Ammon's horn (tissue), 1 donor: ENCODE data around the gene MYO16.
A peak's percentile ranks its signal among the peaks of the same experiment; 100 is the strongest.
"Not testable (repeated sequence)": the region's sequence is repeated elsewhere in the genome, so short reads cannot be mapped to it uniquely, and the experiment has no call there.

ENCODE experiments used
- DNase-seq: peaks from one replicate; pipeline ENCODE4 v3.0.0-alpha.2; 2016; ENCODE audit warnings: low spot score

The MYO16 gene

DNA sequence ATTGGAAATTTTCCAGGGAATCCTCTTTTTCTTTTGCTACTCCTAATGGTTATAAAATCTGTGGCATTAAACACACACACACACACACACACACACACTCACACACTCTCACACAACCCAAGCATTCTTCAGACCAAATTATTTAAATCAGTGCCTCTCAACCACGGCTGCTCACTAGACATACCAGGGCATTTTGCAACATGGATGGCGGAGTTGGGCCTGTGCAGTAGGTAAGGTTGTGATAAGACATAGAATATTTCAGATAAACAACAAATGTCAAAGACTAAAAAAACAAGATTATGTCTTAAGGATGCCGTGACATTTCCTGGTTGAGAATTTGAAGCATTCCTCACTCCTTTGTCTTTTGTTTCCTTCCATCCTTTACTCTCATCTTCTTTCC, 443.1 kb downstream of the MYO16 start:
- DNase-seq: no peak

DNA sequence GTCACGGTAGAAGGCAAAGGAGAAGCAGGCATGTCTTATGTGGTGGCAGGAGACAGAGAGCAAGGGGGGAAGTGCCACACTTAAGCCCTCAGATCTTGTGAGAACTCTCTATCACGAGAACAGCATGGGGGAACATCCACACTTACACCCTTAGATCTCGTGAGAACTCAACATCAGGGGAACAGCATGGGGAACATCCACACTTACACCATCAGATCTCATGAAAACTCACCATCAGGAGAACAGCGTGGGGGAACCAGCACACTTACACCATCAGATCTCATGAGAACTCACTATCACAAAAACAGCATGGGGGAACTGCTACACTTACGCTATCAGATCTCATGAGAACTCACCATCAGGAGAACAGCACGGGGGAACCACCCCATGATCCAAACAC, 445.0 kb downstream of the MYO16 start:
- DNase-seq: no peak

DNA sequence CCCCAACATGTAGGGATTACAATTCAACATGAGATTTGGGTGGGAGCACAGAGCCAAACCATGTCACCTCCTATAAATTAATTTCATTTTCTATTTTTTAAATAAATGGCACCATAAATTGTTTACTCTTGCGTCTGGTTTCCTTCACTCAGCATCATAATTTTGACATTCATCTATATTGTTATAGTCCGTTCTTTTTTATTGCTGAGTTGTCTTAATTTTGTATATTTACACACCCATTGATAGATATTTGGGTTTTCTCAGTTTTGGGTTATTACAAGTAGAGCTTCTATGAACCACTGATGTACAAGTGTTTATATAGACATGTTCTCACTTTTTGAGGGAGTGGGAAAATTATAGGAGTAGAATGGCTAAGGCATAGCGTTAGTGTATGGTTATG, 445.4 kb downstream of the MYO16 start:
- no peak for DNase-seq

DNA sequence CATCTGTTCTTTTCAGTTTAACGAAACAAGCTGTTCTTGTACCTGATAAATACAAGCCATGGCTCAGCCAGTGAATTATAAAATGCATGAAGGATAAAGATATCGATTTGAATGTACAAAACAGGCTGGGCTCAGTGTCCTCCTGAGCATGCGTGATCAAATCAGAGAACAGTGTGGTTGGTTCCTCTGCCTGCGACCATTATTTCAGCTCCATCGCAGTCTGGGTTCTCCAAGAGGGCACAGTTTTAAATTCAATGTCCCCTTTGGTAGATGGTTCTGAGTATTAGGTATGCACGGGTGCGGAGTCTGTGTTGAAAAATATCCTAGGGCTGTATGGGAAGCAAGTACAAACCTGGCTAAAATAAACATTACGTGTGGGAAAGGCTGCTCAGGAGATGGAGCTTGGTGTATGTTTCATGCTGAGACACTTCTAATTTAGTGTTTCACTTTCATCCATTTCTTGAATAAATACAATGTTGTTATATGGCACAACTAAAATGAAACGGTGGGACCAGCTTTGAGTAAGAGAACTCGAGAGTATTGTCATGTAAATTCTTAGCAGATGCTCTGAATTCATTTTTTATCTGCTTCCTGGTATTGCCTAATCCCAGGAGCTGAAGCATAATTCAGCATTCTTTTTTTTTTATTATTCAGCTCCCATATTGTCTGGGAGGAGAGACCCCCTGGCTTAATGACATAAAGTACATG, 458.7 kb downstream of the MYO16 start:
- no peak for DNase-seq

DNA sequence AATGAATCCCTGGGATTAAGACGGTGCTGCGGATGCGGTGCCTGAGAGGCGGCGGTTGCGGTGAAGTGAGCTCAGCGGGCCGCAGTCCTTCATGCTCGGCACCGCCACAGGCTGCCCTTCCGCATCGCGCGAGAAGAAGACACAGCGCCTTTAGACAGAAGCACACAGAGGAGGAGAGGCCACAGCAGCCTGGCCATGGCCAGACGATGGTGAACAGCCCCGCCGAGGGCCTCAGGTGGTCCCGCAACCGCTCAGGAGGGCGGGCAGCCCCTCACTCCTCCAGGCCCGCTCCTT, 459.2 kb downstream of the MYO16 start:
- DNase-seq: no peak

DNA sequence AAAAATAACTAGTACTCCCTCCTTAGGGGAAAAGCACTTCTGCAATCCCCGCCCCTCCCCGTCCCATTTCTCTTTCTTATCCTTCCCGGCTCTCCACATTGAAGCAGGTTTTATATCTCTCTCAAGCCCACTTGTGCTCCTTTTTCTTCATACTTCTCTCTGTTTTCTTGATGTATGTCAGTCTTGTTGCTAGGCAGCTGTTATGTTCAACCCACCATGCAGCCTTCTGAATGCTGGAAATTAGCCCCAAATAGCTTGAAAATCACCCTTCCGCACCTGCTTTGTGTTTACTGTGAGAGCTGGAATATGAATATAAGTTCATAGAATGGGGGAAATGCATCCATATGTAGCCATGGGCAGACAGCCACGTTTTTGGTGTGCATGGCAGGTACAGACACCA, 461.4 kb downstream of the MYO16 start:
- no peak for DNase-seq

DNA sequence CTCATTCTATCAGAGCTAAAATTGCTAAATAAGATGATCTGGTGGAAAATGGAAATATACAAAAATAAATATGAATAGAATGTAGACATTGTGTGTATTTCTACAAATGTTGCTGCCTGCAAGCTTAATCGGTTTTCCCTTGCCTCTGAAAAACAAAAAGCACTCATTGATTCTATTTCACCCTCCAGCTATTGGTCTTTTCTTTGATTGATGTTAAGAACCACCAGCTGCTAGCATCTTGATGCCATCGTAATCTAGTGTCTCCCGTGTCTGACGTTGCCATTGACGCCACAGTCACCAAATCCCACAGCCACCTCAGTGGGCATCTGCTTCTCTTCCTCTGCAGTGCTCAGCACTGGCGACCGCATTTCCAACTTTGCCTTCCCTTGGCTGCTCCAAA, 461.8 kb downstream of the MYO16 start:
- no peak for DNase-seq

DNA sequence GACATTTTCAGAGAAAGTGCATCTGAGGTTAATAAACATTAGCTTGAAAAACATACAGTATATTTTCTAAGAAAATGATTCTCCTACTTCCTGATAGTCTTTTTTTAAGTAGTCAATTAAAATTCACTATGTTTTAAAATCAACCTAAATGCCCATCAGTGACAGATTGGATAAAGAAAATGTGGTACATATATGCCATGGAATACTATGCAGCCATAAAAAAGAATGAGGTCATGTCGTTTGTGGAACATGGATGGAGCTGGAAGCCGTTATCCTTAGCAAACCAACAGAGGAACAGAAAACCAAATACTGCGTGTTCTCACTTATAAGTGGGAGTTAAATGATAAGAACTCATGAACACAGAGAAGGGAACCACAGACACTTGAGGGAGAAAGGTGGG, 462.8 kb downstream of the MYO16 start:
- DNase-seq: not testable (repeated sequence)

DNA sequence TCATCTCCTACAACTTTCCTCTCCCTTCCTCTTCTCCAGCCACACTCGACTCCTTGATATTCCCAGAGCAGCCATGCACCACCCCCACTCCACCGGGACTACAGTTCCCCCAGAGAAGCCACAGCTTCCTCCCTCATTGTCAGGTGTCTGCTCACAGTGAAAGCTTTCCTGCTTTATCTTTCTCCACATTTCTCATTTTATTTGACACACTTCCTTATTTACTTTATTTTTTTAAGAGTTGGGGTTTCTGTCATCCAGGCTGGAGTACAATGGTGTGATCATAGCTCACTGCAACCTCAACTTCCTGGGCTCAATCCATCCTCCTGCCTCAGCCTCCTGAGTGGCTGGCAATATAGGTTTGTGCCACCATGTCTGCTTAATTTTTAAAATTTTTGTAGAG, 464.6 kb downstream of the MYO16 start:
- no peak for DNase-seq

DNA sequence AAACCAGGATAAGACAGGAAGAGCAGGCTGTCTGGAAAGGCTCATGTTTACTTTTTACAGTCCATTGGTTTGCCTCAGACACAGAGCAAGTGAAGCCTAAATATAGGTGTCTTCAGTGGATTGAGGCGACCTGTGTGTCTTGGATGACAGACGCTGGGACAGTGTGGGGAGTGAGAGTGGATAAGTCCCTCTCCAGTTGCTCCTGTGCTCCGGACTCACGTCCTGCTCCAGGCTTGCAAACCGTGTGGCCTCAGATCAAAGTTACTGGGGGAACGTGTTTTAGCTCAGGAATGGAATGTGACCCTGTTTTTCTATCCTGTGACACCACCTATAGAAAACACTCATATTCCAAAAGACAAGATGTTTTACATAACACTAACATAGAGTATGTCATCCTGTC, 465.7 kb downstream of the MYO16 start:
- no peak for DNase-seq

DNA sequence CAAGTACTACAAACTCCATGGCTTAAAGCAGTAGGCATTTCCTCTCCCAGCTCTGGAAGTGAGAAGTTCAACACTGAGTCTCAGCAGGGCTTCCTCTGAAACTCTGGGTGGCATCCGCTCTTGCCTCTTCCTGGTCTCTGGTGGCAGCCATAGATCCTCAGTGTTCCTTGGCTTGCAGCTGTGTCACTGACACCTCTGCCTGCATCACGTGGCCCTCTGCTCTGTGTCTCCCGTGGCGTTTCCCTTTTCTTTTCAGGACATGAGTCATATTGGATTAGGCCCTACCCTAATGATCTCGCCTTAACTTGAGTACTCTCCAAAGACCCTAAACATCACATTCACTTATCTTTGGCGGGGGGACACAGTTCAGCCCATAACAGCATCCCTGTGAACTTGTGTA, 466.7 kb downstream of the MYO16 start:
- no peak for DNase-seq

DNA sequence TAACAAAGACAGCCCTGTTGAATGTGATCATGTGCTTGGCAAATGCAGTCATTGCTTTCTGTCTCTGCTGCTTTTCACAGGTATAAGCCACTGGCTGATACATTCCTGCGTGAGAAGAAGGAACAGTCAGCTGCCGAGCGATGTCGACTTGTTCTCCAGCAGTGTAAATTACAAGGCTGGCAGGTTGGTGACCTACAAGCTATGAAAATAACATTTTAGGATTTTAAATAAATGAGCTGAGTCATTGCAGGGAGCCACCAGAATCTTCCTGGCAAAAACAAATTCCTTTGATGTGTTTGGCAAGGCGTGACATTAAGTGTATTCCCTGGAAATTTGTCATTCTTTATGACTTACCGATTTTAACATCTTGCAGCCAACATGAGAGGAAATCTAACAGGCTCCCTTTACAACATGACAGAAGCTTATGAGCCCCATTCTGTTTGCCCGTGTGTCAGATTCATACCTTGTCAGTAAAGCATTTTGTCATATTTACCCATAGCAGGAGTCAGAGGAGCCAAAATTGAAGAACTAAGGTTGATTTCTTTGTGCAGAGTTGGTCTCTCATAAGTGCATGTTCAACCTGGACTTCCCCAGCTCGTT, 471.4 kb downstream of the MYO16 start:
- DNase-seq: no peak

DNA sequence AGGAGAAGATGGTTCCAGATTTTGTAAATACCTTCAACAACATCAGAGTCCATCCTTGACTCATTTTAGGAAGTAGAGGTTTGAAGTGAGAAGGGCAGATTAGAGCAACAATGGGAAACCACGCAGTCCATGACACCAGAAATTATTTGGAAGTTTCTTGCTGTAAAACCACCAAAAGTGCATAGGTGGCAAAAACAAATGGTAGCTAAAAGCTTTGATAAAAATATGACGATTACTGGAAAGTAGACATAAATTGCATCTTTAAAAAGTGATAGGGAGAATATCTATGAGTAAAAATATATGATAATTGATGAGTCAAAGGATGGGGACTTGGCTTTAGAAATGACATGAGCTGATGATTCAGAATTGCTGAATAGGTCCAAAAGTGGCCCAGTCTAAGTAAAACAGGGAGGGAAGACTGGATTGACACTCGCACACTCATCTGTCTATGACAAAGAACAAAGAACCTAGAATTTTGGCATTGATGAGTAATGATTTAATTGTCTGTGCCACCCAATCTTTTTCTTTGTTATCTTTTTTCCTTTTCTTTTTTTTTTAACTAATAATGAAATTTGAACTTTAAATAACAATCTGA, 472.2 kb downstream of the MYO16 start:
- no peak for DNase-seq

DNA sequence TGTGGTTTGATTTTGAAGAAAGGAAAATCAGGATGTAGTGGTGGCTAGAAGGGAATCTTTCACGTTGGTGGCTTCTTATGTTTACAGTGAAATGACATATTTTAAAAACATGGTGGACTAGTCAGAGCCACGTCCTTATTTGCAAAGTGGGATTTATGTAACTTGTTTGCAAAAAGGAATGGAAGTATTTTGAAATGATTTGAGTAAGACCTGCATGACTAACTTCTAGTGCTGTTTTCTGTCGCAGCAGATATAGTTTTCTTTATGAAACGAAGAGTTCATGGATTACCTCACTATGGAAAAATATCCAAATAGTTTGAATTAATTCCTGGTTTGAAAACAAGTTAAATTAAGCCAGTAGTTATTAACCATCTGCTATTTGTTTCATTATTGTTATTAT, 476.5 kb downstream of the MYO16 start:
- no peak for DNase-seq

DNA sequence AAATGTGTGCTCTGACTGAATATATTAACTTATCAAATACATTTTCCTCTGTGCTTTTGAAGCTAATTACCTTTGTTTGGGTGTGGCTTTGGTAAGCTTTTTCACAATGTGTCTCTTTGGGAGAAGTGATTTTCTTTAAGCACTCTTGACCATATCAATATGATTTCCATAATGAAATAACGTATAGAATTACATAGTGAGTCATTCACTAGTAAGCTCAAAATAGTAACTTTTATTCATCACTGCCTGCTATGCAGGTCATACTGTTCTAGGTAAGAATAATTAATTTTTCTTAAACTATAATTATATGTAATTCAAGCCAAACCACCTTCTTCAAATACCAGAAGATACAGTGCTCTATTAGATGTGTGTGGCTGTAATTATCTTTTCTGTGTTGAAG, 480.7 kb downstream of the MYO16 start:
- no peak for DNase-seq

DNA sequence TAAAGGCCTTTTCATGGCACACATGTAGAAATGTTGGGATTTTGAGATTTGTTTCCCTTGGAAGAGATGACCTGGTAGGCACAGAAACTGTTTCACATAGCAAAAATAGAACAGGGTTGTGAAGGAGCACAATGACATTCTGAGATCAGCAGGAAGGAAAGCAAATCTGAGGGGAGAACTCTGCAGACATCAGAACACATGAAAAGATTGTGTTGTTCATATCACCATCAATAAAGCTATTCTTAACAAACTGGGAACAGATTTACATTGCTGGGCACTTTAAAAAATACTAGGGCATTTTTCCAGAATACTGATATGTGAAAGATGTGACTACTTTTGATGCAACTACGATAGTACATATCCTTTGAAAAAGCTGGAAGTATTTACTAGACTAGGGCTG, 481.7 kb downstream of the MYO16 start:
- no peak for DNase-seq

DNA sequence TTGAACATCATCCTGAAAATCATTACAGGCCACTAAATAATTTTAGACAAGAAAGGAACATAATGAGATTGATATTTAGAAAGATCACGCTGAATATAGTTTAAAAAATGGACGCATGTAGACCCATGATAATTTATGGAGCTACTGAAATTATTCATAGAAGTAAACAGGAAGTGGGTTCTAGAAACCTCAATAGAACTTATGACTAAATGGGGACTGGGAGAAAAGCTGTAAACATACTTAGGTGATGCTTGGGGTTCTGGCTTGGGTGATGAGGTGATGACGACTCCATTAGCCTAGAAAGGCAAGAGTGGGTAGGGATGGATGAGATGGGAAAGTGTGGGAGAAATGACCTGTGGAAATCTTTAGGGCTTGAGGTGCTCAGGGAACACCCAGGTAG, 484.0 kb downstream of the MYO16 start:
- DNase-seq: no peak

DNA sequence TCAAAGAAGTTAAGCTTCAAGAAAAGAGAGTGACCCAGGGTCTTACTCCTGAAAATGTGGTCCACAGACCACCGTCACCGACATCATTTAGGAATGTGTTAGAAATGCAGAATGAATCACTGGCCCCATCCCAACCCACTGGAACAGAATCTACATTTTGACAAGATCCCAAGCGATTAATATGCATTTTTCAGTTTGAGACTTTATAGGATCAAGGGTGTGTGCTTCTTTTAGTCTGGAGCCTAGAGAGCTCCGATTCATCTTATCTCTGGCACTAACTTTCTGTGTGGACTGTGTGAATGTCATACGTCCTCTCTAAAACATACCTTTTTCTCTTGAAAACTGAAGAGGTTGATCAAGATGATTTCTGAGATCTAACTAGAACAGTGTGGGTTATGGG, 484.8 kb downstream of the MYO16 start:
- DNase-seq: no peak

DNA sequence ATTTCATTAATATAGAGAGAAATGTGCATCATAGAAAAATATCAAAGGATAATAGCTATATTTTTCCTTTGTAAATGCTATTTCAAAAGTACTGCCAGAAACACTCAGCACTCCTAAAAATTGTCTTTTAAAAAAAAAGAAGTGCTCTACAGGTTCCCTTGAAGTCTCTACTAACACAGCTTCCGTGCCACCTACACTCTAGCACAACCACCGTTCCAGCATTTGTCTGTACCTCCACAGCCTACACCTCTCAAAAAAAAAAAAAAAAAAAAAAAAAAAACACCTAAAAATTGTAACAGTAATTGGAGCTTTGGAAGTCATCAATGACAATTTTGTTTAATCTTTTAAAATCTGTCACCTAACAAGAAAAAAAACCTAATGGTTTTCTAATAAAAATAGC, 485.6 kb downstream of the MYO16 start:
- DNase-seq: no peak

DNA sequence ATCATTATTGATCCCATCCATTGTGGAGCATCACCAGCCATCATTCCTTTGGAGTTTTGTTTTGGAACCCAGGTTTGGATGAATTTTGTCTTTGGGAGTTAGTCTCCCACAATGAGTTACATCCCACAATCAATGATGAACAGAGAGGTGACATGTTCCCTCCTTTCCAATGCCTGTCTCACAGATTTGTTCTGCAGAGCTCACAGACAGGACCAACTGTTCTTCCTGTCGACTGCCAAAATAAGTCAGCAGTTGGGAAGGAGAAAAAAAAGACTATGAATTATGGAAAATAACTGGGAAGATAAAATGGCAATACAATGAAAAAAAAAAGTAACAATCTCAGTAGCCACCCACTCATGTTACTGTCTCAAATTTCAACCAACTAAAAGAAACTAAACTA, 489.1 kb downstream of the MYO16 start:
- peak; percentile 66 for DNase-seq

DNA sequence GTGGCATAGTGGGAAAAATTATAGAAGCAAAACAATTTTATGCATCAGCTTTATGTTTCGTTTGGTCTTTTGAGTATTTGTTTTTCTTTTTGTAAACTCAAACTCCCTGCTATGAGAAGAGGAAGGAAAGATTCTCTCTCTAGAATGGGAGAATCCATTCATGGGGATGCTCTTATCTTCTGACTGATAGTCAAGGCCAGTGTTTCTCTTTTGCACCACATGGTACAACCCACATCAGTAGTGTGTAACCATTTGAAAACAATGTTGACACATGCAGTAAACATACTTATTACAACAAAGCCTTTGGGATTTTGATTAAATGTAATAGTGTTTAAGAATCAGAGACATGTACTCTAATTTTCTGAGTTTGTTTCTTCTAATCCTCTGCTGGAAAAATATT, 490.5 kb downstream of the MYO16 start:
- no peak for DNase-seq

DNA sequence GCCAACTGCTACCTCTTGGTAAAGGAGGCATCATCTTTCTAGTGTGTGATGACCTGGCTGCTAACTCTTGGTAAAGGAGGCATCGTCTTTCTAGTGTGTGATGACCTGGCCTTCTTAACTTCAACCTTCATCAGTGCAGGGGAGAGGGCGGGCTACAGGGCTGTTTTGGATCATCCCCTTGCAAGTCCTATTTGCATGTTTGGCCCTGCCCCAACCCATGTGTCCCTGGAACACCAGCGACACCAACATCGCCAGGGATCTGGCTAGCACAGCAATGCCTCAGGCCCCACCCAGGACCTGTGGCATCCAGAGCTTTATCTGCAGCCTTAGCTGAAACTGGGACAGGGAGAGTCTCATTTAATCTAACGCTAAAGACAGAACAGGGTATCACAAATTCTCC, 492.4 kb downstream of the MYO16 start:
- no peak for DNase-seq

DNA sequence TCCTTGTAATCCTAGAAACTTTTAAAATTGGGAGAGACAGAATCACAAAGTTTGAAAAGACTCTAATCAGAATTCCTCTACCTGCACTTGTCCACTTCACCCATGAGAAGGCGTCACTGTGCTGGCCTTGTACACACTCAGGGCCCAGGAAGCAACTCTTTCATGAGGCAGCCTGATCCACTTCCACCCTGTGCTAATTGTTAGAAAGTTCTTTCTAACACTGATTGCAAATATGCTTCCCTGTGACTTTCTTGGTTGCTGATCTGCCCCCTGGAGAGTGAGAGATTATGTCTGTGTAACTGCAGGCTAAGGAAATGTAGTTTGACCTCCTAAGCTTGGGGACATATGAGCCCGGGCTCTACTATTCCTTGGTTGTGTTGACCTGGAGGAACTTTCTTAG, 494.6 kb downstream of the MYO16 start:
- DNase-seq: no peak

DNA sequence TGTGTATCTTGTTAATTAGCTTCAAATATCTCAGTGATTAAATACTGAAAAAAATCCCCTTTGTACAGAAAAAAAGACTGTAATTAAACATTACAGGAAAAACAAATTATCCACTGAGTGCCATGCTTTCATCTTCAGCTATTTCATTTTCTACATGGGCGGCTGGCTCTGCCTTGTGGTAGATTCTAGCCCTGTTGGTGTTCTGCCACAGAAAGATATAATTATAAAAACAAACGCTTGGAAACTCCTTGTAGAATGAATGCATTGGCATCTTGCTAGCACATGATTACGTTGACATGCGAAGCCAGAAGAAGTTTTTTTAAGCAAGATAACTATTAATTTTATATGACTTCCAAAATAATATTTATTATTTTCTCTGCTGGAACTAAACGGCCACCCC, 496.8 kb downstream of the MYO16 start:
- DNase-seq: no peak
